ENCODE measurements around the gene DCUN1D5.
A peak's percentile ranks its signal among the peaks of the same experiment; 100 is the strongest.
"Not testable (repeated sequence)": the region's sequence is repeated elsewhere in the genome, so short reads cannot be mapped to it uniquely, and the experiment has no call there.

Gene DCUN1D5

GRCh38 chr11:103053997-103054396, 38.0 kb downstream of the DCUN1D5 start:
- DNase-seq = no peak

GRCh38 chr11:103051981-103052380, 40.0 kb downstream of the DCUN1D5 start:
- no peak for DNase-seq

GRCh38 chr11:103051151-103051801, 40.7 kb downstream of the DCUN1D5 start:
- no peak for DNase-seq

- DNase-seq = no peak
These were observed 41.6 kb downstream of the DCUN1D5 start for GRCh38 chr11:103050351-103050750.

- DNase-seq = no peak
These were observed 44.1 kb downstream of the DCUN1D5 start for GRCh38 chr11:103047837-103048236.

GRCh38 chr11:103043826-103044678, 47.9 kb downstream of the DCUN1D5 start:
- DNase-seq = no peak

GRCh38 chr11:103042161-103042560, 49.8 kb downstream of the DCUN1D5 start:
- DNase-seq = no peak

- DNase-seq = peak; percentile 3 to 43
These were observed 56.0 kb downstream of the DCUN1D5 start for GRCh38 chr11:103035791-103036434.

GRCh38 chr11:103035216-103035615, 56.7 kb downstream of the DCUN1D5 start:
- DNase-seq = no peak

GRCh38 chr11:103031834-103032233, 60.1 kb downstream of the DCUN1D5 start:
- no peak for DNase-seq

- DNase-seq = no peak
These were observed 62.6 kb downstream of the DCUN1D5 start for GRCh38 chr11:103029401-103029800.

GRCh38 chr11:103028304-103029020, 63.5 kb downstream of the DCUN1D5 start:
- DNase-seq = not testable (repeated sequence)

GRCh38 chr11:103024086-103024485, 67.9 kb downstream of the DCUN1D5 start:
- no peak for DNase-seq

- DNase-seq = no peak
These were observed 75.9 kb downstream of the DCUN1D5 start for GRCh38 chr11:103016031-103016430.

GRCh38 chr11:103013421-103013820, 78.5 kb downstream of the DCUN1D5 start:
- DNase-seq = no peak

Measured in stimulated activated CD4-positive, alpha-beta T cell treated with anti-CD3 and anti-CD28 coated beads, Interleukin-2, amount 100 ng/mL, for 24 hours (primary cell).